H9 (cell line): ENCODE measurements around the gene PRPF19. TPM values are rescaled to one million over a fixed set of nuclear protein-coding genes. Genes with fewer than 3 reads are reported as not detected.

Source experiments
- DNase-seq: peaks from one replicate; pipeline ENCODE4 v3.0.0-alpha.2; 2017
- H2AFZ ChIP-seq: one replicate; pipeline ENCODE4 v1.6.1; 2013; ENCODE audit warnings: mild to moderate bottlenecking, low read length, control low read depth, moderate library complexity
- H2AK5ac ChIP-seq: 2 replicates; pipeline ENCODE4 v1.6.1; 2013; ENCODE audit warnings: low read length, control low read depth, mixed read lengths; ENCODE audit not compliant: insufficient read length
- H2BK120ac ChIP-seq: one replicate; pipeline ENCODE4 v1.6.1; 2013; ENCODE audit warnings: low read depth, mild to moderate bottlenecking, low read length, control low read depth, inconsistent platforms; ENCODE audit not compliant: poor library complexity, severe bottlenecking
- H2BK12ac ChIP-seq: 2 replicates; pipeline ENCODE4 v1.6.1; 2013; ENCODE audit warnings: low read length, control low read depth, mixed read lengths, low read depth; ENCODE audit not compliant: insufficient read length
- H2BK15ac ChIP-seq: 2 replicates; pipeline ENCODE4 v1.6.1; 2013; ENCODE audit warnings: low read depth, low read length, control low read depth
- H2BK20ac ChIP-seq: one replicate; pipeline ENCODE4 v1.6.1; 2013; ENCODE audit warnings: low read depth, mild to moderate bottlenecking, low read length, control low read depth, inconsistent platforms; ENCODE audit not compliant: poor library complexity, severe bottlenecking
- H2BK5ac ChIP-seq: 2 replicates; pipeline ENCODE4 v1.6.1; 2013; ENCODE audit warnings: low read length, control low read depth, mixed read lengths; ENCODE audit not compliant: insufficient read length
- H3K14ac ChIP-seq: 2 replicates; pipeline ENCODE4 v1.6.1; 2013; ENCODE audit warnings: low read length, control low read depth; ENCODE audit not compliant: insufficient read depth
- H3K18ac ChIP-seq: 2 replicates; pipeline ENCODE4 v1.6.1; 2013; ENCODE audit warnings: low read depth, mild to moderate bottlenecking, mixed read lengths, low read length, control low read depth; ENCODE audit not compliant: insufficient read length
- H3K23ac ChIP-seq: 2 replicates; pipeline ENCODE4 v1.6.1; 2013; ENCODE audit warnings: low read length, control low read depth, mixed read lengths, low read depth; ENCODE audit not compliant: insufficient read length
- H3K23me2 ChIP-seq: 2 replicates; pipeline ENCODE4 v1.6.1; 2013; ENCODE audit warnings: low read depth, mild to moderate bottlenecking, mixed read lengths, low read length, control low read depth; ENCODE audit not compliant: insufficient read length, poor library complexity, severe bottlenecking
- H3K27ac ChIP-seq: 2 replicates; pipeline ENCODE4 v1.5.1; 2013; ENCODE audit warnings: low read length, control low read depth, mixed read lengths, low read depth; ENCODE audit not compliant: insufficient read length
- H3K27me3 ChIP-seq: 2 replicates; pipeline ENCODE4 v1.6.1; 2013; ENCODE audit warnings: low read length, control low read depth, inconsistent platforms; ENCODE audit not compliant: insufficient read depth
- H3K4ac ChIP-seq: 2 replicates; pipeline ENCODE4 v1.6.1; 2013; ENCODE audit warnings: low read depth, mild to moderate bottlenecking, control low read depth, inconsistent platforms, low read length, moderate library complexity
- H3K4me1 ChIP-seq: 2 replicates; pipeline ENCODE4 v1.6.1; 2013; ENCODE audit warnings: low read length, control low read depth, inconsistent platforms; ENCODE audit not compliant: insufficient read depth
- H3K4me2 ChIP-seq: 2 replicates; pipeline ENCODE4 v1.6.1; 2013; ENCODE audit warnings: low read length, control low read depth, mixed read lengths; ENCODE audit not compliant: insufficient read length, insufficient read depth
- H3K56ac ChIP-seq: 2 replicates; pipeline ENCODE4 v1.6.1; 2013; ENCODE audit warnings: low read depth, mild to moderate bottlenecking, mixed read lengths, low read length, control low read depth; ENCODE audit not compliant: insufficient read length
- H3K79me1 ChIP-seq: 2 replicates; pipeline ENCODE4 v1.6.1; 2013; ENCODE audit warnings: low read depth, mild to moderate bottlenecking, moderate library complexity, low read length, control low read depth, inconsistent platforms; ENCODE audit not compliant: insufficient read depth, poor library complexity, severe bottlenecking
- H3K79me2 ChIP-seq: 2 replicates; pipeline ENCODE4 v1.6.1; 2013; ENCODE audit warnings: low read length, control low read depth, inconsistent platforms; ENCODE audit not compliant: insufficient read depth
- H3K9ac ChIP-seq: 2 replicates; pipeline ENCODE4 v1.6.1; 2013; ENCODE audit warnings: low read length, control low read depth, mixed read lengths; ENCODE audit not compliant: insufficient read length; ENCODE audit errors: extremely low read depth
- H3K9me3 ChIP-seq: one replicate; pipeline ENCODE4 v1.6.1; 2013; ENCODE audit warnings: low read depth, low read length, inconsistent platforms; ENCODE audit not compliant: control insufficient read depth
- H3T11ph ChIP-seq: one replicate; pipeline ENCODE4 v1.6.1; 2013; ENCODE audit warnings: mild to moderate bottlenecking, low read length, control low read depth, inconsistent platforms
- H4K20me1 ChIP-seq: one replicate; pipeline ENCODE4 v1.6.1; 2013; ENCODE audit not compliant: control insufficient read depth, insufficient read length, insufficient read depth
- H4K5ac ChIP-seq: 2 replicates; pipeline ENCODE4 v1.6.1; 2013; ENCODE audit warnings: low read depth, mild to moderate bottlenecking, mixed read lengths, low read length, control low read depth; ENCODE audit not compliant: insufficient read length
- H4K8ac ChIP-seq: replicated peaks from 2 replicates; pipeline ENCODE4 v1.6.1; 2013; ENCODE audit warnings: low read length, control low read depth, mixed read lengths, low read depth; ENCODE audit not compliant: insufficient read length
- H4K91ac ChIP-seq: 2 replicates; pipeline ENCODE4 v1.6.1; 2013; ENCODE audit warnings: low read depth, mild to moderate bottlenecking, moderate library complexity, mixed read lengths, low read length, control low read depth; ENCODE audit not compliant: insufficient read length
- H3K27ac Mint-ChIP-seq, 3 experiments: 2 replicates in 2 of 3; 3 replicates in 1 of 3; pipeline ENCODE4 v1.8.0; 2020 to 2021; ENCODE audit warnings: mixed read lengths in 3 of 3, mild to moderate bottlenecking in 1 of 3, moderate library complexity in 1 of 3
- H3K27me3 Mint-ChIP-seq: 2 replicates; pipeline ENCODE4 v1.8.0; 2021; ENCODE audit warnings: low read depth, mild to moderate bottlenecking, moderate library complexity, mixed read lengths
- H3K36me3 Mint-ChIP-seq, 3 experiments: 2 replicates in 2 of 3; 3 replicates in 1 of 3; pipeline ENCODE4 v1.8.0; 2020 to 2021; ENCODE audit warnings: low read depth in 3 of 3, mixed read lengths in 3 of 3; ENCODE audit not compliant: insufficient read depth in 1 of 3
- H3K4me1 Mint-ChIP-seq, 2 experiments: 2 replicates each; pipeline ENCODE4 v1.8.0; 2020; ENCODE audit warnings: mixed read lengths in 2 of 2
- H3K4me3 Mint-ChIP-seq, 2 experiments: 2 replicates in 1 of 2; 3 replicates in 1 of 2; pipeline ENCODE4 v1.8.0; 2020 to 2021; ENCODE audit warnings: mild to moderate bottlenecking in 2 of 2, mixed read lengths in 2 of 2, moderate library complexity in 1 of 2
- H3K9me3 Mint-ChIP-seq, 2 experiments: 2 replicates in 1 of 2; 3 replicates in 1 of 2; pipeline ENCODE4 v1.8.0; 2020; ENCODE audit warnings: mild to moderate bottlenecking in 2 of 2, mixed read lengths in 2 of 2, moderate library complexity in 1 of 2
- WGBS: extraction: QIAGEN DNeasy Blood & Tissue Kit; methylation state at CpG from one replicate; pipeline ENCODE4 v1.1.7; 2013; ENCODE audit warnings: missing lambda C conversion rate, low lambda C conversion rate, mixed read lengths; ENCODE audit not compliant: insufficient read length; ENCODE audit errors: extremely low coverage; 5-methylcytosine and 5-hydroxymethylcytosine counted together
- total RNA-seq: library from RNA; stranded (reverse); gene quantifications from 2 replicates; pipeline ENCODE4 v1.2.1, GENCODE V29; 2021
- TF ChIP-seq, protein P1 (sequence below): fragments of 200-600 bp; sonication (generic); conservative IDR thresholded peaks from 3 replicates; pipeline ENCODE4 v1.8.0; 2021; ENCODE audit warnings: antibody characterized with exemption, mild to moderate bottlenecking

Gene PRPF19
- total RNA-seq, 1 experiment from 2014 or later, result 130 TPM

- Histone ChIP-seq H3K9me3 (no peaks in the 10 kb centered on the region), H2BK120ac (peak within 1 kb of the TSS; percentile 56), H3K4me2 (peak within 1 kb of the TSS; percentile 76), H2BK15ac (no peak within 1 kb of the TSS), H4K8ac (no peak within 1 kb of the TSS), H4K91ac (no peak within 1 kb of the TSS), H3K23me2 (peaks cover 22% of the 10 kb centered on the region), H2BK20ac (no peak within 1 kb of the TSS), H3K18ac (peak within 1 kb of the TSS; percentile 93), H2AK5ac (no peak within 1 kb of the TSS), H3K4me1 (peaks cover 2% of the 10 kb centered on the region), H3K79me1 (no peaks in the 10 kb centered on the region), H4K5ac (no peak within 1 kb of the TSS), H3K9ac (peak within 1 kb of the TSS; percentile 76), H3K14ac (peak within 1 kb of the TSS; percentile 95), H2BK12ac (no peak within 1 kb of the TSS), H3K27me3 (no peaks in the 10 kb centered on the region), H3T11ph (no peak within 1 kb of the TSS), H3K4ac (no peak within 1 kb of the TSS), H3K27ac (peak within 1 kb of the TSS; percentile 63), H3K56ac (no peak within 1 kb of the TSS), H4K20me1 (no peaks in the 10 kb centered on the region), H2AFZ (peak within 1 kb of the TSS; percentile 96), H3K79me2 (no peaks in the 10 kb centered on the region; the same call in 1 of the 2 replicates), H3K23ac (no peak within 1 kb of the TSS), H2BK5ac (no peak within 1 kb of the TSS)
- Mint-ChIP-seq H3K27me3 (peaks cover 35% of the 10 kb centered on the region), H3K36me3 (peaks cover 0 to 5% (median 4%) of the 10 kb centered on the region in 3 experiments; a peak in 5 of 7 replicates), H3K4me1 (peaks cover 40 to 42% of the 10 kb centered on the region in 2 experiments), H3K4me3 (peak within 1 kb of the TSS; percentile 94 to 97), H3K9me3 (peaks cover 3 to 5% of the 10 kb centered on the region in 2 experiments; a peak in 4 of 5 replicates), H3K27ac (peak within 1 kb of the TSS; percentile 95 to 98 (median 96))
- TF ChIP-seq, protein P1, sequence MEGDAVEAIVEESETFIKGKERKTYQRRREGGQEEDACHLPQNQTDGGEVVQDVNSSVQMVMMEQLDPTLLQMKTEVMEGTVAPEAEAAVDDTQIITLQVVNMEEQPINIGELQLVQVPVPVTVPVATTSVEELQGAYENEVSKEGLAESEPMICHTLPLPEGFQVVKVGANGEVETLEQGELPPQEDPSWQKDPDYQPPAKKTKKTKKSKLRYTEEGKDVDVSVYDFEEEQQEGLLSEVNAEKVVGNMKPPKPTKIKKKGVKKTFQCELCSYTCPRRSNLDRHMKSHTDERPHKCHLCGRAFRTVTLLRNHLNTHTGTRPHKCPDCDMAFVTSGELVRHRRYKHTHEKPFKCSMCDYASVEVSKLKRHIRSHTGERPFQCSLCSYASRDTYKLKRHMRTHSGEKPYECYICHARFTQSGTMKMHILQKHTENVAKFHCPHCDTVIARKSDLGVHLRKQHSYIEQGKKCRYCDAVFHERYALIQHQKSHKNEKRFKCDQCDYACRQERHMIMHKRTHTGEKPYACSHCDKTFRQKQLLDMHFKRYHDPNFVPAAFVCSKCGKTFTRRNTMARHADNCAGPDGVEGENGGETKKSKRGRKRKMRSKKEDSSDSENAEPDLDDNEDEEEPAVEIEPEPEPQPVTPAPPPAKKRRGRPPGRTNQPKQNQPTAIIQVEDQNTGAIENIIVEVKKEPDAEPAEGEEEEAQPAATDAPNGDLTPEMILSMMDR, result no peak
- WGBS, result no CpG with 5 or more reads among the region's 70 CpGs
- DNase-seq, result peak; percentile 90
Observed at GRCh38 chr11:60913793-60914632, 7.6 kb upstream of the PRPF19 start, which contains the start of gene TMEM109. TSS of gene TMEM109 (plus strand) at chr11:60914158. CDS start at chr11:60919694, 5,536 bp downstream.
